HG02973 (cell line): ENCODE data around the gene LRRC10.
A peak's percentile ranks its signal among the peaks of the same experiment; 100 is the strongest.
"Not testable (repeated sequence)": the region's sequence is repeated elsewhere in the genome, so short reads cannot be mapped to it uniquely, and the experiment has no call there.

ENCODE experiments used
- ATAC-seq: cut with Tn5 transposase; IDR thresholded peaks from one replicate; pipeline ENCODE4 v1.9.1; 2021; ENCODE audit warnings: moderate library complexity; ENCODE audit not compliant: unreplicated experiment

The LRRC10 gene

GRCh38 chr12:69620077-69620476 lies 9.4 kb upstream of the LRRC10 start:
- ATAC-seq: no peak

- ATAC-seq: no peak
Observed at GRCh38 chr12:69619050-69619449, 8.3 kb upstream of the LRRC10 start.

DNA sequence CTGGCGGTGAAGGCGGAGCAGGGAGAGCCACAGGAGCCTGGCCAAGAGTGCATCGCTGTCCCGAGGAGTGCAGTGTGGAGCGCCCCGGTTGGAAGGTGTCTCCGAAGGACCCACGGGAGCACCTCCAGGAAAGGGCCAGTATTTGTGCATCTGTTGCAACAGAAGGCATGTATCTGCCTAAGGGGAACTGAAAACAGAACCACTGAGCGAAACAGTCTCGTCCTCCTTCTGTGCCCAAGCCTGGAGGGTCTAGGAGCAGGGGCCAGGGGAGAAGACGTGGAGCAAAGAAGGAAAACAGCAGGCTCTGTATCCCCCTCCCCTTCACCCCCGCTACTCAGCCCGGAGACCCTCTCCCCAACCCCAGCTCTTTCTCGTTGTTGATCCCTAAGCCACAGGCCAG lies 5.3 kb upstream of the LRRC10 start:
- no peak for ATAC-seq

DNA sequence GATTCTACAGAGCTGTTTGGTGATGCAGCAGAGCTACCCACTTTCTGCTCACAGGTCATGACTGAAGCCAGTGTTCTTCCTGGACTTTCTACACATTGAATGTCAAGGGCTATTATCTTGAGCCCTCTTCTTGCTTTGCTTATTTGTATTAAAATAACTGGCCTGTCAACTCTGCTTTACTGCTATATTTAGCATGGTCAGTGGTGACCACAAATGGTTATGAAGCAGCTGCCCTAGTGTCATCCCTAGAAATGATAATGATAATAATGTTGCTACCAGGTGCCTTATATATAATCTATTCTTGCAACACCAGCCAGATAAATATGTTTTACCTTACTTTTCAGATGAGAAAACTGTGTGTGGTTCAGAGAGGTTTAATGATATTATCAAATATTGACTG lies 2.6 kb upstream of the LRRC10 start:
- ATAC-seq: no peak

DNA sequence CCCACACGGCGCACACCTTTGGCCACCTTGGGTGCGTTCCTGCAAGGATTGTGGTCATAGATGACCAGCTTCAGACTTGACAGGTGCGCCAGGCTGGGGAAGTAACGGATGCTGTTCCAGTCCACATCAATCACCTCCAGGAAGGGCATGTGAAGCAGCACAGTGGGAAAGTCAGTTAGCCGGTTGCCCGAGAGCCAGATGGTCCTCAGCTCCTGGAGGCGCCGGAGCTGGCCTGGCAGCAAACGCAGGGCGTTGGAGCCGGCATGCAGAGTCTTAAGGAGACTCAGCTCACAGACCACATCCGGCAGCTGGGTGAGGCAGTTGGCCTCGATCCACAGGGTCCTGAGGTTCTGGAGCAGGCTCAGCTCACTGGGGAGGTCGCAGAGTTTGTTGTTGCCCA lies 581 bp downstream of the LRRC10 start:
- ATAC-seq: no peak

GRCh38 chr12:69608114-69608513 lies 2.6 kb downstream of the LRRC10 start:
- no peak for ATAC-seq

GRCh38 chr12:69604275-69604674 lies 6.4 kb downstream of the LRRC10 start:
- ATAC-seq: not testable (repeated sequence)

- not testable (repeated sequence) for ATAC-seq
Observed at GRCh38 chr12:69603556-69603955, 7.2 kb downstream of the LRRC10 start.

GRCh38 chr12:69602954-69603353 lies 7.8 kb downstream of the LRRC10 start:
- no peak for ATAC-seq

DNA sequence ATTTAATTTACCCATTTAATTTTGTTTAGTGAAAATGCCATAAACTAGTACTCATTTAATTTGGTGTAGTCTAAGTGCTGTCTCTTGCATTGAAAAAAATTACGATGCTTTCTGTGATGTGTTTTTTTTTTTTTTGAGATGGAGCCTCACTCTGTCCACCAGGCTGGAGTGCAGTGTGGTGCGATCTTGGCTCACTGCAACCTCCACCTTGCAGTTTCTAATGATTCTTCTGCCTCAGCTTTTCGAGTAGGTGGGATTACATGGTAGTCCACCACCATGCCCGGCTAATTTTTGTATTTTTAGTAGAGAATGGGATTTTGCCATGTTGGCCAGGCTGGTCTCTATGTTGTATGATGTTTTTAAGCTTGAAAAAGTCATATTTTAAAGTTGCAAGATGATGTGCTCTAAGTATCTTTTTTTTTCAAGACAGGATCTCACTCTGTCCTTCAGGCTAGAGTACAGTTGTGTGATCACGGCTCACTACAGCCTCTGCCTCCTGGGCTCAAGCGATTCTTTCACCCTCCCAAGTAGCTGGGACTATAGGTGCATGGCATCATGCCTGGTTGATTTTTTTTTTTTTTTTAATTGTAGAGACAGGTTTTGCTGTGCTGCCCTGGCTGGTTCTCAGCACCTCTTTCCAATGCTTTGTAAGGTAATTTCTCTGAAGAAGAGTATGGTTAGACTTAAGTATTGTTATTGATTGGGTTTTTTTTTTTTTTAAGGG lies 8.6 kb downstream of the LRRC10 start:
- no peak for ATAC-seq

DNA sequence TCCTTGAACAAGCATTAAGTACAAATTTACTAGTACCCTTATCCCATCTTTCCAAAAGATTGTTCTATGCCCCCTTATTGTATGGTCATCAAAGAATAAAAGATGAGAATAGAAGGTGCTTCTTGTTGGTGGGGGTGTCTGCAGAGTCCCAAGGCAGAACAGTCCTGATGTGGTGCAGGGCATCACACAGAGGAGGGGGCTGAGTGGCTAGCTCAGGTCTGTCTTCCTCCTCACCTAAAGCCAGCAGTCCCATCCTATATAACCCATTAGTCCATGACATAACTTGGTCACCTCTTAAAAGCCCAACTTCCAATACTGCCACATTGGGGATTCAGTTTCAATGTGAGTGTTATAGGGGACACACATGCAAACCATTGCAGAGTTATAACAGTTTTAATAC lies 9.9 kb downstream of the LRRC10 start:
- ATAC-seq: no peak

GRCh38 chr12:69598174-69598753 lies 12.4 kb downstream of the LRRC10 start:
- ATAC-seq: no peak

DNA sequence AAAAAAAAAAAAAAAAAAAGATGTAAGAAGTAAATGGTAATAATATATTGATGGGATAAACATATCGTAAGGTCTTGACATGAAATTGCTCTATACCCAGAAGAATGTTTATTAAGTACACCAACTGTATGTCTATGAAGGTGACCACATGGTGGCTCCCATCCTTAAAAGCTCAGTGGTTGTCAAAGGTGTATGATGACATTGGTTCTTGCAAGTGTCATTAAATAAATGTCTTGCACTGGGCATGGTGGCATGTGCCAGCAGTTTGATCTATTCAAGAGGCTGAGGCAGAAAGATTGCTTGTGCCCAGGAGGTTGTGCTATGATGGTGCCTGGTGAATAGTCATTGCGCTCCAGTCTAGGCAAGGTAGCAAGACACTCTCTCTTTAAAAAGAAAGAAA lies 15.0 kb downstream of the LRRC10 start:
- no peak for ATAC-seq

- ATAC-seq: no peak
Observed at GRCh38 chr12:69589082-69589481, 21.6 kb downstream of the LRRC10 start.

DNA sequence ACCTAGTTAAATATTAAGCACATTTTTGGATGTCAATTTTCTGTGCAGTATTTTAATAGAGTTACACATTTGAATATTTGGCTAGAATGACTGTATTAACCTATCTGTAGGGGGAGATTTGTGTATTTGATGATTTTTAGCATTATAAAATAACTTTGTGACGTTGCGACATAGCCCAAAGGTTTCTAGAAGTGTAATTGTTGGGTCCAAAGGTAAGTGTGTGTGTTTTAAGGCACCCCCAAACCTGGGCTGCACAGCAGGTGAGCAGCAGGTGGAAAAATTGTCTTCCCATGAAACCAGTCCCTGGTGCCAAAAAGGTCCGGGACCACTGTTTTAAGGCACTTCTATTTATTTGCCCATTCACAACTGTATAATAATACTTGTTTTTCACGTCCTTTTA lies 22.2 kb downstream of the LRRC10 start:
- ATAC-seq: no peak

GRCh38 chr12:69585189-69586062 lies 25.3 kb downstream of the LRRC10 start, which contains the start of gene CCT2:
TSS of gene CCT2 (plus strand) at chr12:69585459. CDS start at chr12:69585522, 63 bp downstream.
- ATAC-seq: peak; percentile 95

DNA sequence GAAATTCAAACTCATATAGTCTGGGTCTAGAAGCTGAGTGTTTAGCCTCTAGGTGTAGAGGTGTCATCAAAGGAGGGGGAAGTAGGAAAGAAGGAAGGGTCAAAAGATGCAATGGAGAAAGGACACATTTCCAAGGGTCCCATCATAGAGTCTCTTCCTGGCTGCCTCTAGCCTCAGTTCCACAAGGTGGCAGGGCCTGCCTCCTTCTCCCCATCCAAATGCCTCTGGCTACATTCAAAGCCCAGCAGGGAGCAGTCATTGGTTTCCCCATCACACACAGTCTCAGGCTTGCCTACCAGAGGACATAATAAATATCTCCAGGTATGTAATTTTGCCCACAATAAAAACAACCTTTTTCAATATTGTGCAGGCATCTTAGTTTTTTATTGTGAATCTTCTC lies 27.5 kb downstream of the LRRC10 start:
- no peak for ATAC-seq

- no peak for ATAC-seq
Observed at GRCh38 chr12:69580074-69580473, 30.6 kb downstream of the LRRC10 start.

GRCh38 chr12:69579029-69579428 lies 31.7 kb downstream of the LRRC10 start:
- ATAC-seq: no peak

GRCh38 chr12:69578283-69578682 lies 32.4 kb downstream of the LRRC10 start:
- no peak for ATAC-seq

DNA sequence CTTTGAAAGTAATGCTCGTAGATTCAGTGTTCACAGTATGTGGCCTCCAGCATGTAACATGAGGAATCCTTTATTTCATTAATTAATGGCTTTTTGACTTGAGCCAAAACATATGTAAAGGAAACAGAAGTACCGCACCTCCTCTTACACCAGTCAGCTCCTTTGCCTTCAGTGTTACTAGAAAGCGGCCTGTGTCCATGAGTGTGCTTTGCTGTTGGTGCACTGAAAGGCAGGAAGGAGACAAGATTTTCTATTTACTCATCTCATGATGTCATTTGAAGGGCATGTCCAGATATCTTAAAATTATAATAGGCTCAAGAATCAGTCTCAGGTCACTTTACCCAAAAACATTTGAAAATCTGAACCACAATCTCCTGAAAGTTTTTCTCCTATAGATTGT lies 35.4 kb downstream of the LRRC10 start:
- ATAC-seq: no peak
